ENCODE measurements around the gene MYADM.

Gene MYADM

DNA sequence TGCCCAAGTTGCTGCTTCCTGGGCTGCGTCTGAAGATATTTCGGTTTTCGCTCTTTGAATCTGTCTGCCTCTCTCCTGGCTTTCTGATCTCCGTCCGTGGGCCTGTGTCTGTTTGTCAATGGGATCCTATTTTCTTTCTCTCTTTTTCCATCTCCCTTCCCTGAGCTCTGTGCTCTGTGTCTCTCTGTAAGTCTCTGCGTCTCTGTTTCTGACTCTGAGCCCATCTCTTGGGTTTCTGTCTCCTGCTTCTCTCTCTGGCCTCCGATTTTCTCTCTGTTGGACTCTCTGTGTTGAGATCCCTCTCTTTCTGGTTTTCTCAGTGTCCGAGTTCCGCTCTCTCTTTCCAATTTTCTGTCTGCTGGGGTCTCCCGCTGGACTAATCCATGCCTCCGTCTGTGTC is 16.1 kb downstream of the MYADM start:
- H3K4me3 ChIP-seq (ENCODE audit: low read length) = peak overlapping the region; percentile 13
- H3K4me1 ChIP-seq (ENCODE audit: insufficient read depth, low read length) = peaks cover 53% of the 10 kb centered on the region
- H2AFZ ChIP-seq (ENCODE audit: low read depth, low read length) = no peak overlapping the region
- H3K27me3 ChIP-seq (ENCODE audit: insufficient read depth, low read length) = no peaks in the 10 kb centered on the region
- no peaks in the 10 kb centered on the region for H3K9me3 ChIP-seq (ENCODE audit: low read length)
- H3K36me3 ChIP-seq (ENCODE audit: insufficient read depth, low read length) = no peaks in the 10 kb centered on the region

DNA sequence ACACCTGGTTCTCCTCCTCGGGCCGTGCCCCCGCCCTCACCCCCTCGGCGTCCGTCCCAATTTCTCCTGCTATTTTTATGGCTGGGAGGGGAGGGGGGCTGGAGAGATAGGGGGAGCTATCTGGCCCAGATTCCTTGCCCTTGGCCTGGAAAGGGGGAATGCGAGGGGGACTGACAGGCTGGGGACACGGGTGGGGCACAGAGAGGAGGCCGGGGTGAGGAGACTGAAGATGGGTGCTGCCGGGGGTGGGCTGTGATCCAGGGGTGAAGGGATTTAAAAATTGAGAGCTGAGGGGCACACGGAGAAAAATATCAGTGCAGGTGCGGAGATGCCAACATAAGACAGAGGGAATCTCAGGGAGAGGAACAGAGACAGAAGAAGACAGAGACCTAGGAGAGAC is 16.6 kb downstream of the MYADM start:
- H3K4me3 ChIP-seq (ENCODE audit: low read length) = no peak overlapping the region
- H3K27me3 ChIP-seq (ENCODE audit: insufficient read depth, low read length) = no peaks in the 10 kb centered on the region

GRCh38 chr19:53885036-53885435 is 17.4 kb downstream of the MYADM start:
- H3K36me3 ChIP-seq (ENCODE audit: insufficient read depth, low read length) = no peaks in the 10 kb centered on the region
- no peak overlapping the region for H2AFZ ChIP-seq (ENCODE audit: low read depth, low read length)
- H3K4me3 ChIP-seq (ENCODE audit: low read length) = no peak overlapping the region
- H3K4me1 ChIP-seq (ENCODE audit: insufficient read depth, low read length) = peaks cover 44% of the 10 kb centered on the region
- H3K27me3 ChIP-seq (ENCODE audit: insufficient read depth, low read length) = no peaks in the 10 kb centered on the region
- H3K9me3 ChIP-seq (ENCODE audit: low read length) = no peaks in the 10 kb centered on the region

More for the DNA sequence above, 16.6 kb downstream of the MYADM start:
- Histone ChIP-seq H3K4me1 (ENCODE audit: insufficient read depth, low read length) (peaks cover 49% of the 10 kb centered on the region), H3K9me3 (ENCODE audit: low read length) (no peaks in the 10 kb centered on the region), H3K36me3 (ENCODE audit: insufficient read depth, low read length) (no peaks in the 10 kb centered on the region), H2AFZ (ENCODE audit: low read depth, low read length) (no peak overlapping the region)

- H2AFZ ChIP-seq (ENCODE audit: low read depth, low read length) = no peak overlapping the region
- no peaks in the 10 kb centered on the region for H3K36me3 ChIP-seq (ENCODE audit: insufficient read depth, low read length)
- no peak overlapping the region for H3K4me3 ChIP-seq (ENCODE audit: low read length)
- H3K27me3 ChIP-seq (ENCODE audit: insufficient read depth, low read length) = no peaks in the 10 kb centered on the region
- peaks cover 12% of the 10 kb centered on the region for H3K4me1 ChIP-seq (ENCODE audit: insufficient read depth, low read length)
- no peaks in the 10 kb centered on the region for H3K9me3 ChIP-seq (ENCODE audit: low read length)
Measured at GRCh38 chr19:53892301-53892980, 24.8 kb downstream of the MYADM start.

DNA sequence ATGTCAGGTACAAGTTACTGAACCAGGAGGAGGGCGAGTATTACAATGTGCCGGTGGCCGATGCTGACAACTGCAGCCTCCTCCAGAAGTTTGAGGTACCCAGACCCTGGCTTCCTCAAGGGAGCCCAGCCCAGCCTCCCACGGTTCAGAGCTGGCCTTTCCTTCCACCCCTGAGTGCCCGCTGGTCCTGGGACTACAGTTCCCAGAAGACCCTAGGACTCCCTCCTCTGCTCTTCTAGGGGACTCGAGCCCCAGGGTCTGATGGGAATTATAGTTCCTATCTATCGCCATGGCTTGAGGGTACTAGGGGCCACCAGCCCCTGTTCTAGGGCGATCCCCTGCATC is 25.3 kb downstream of the MYADM start:
- Histone ChIP-seq H3K27me3 (ENCODE audit: insufficient read depth, low read length) (no peaks in the 10 kb centered on the region), H2AFZ (ENCODE audit: low read depth, low read length) (no peak overlapping the region), H3K4me1 (ENCODE audit: insufficient read depth, low read length) (peaks cover 9% of the 10 kb centered on the region), H3K36me3 (ENCODE audit: insufficient read depth, low read length) (no peaks in the 10 kb centered on the region), H3K9me3 (ENCODE audit: low read length) (no peaks in the 10 kb centered on the region), H3K4me3 (ENCODE audit: low read length) (no peak overlapping the region)

DNA sequence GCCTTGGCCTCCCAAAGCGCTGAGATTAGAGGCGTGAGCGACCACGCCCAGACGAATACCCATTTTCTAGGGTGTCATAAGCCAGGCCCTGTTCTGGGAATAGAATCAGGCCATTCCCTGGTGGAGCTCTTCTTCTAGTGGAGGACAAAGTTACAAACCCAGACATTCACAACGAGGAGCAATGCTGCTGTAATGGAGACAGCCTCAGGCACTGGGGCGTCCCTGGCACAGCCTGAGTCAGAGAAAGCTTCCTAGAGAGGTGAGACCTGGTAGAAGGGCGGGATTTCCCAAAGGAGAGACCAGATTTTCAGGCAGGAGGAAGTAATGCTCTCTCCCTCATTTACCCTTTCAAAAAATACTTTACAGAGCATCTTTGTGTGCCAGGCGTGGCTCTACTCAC is 27.0 kb downstream of the MYADM start:
- H3K9me3 ChIP-seq (ENCODE audit: low read length) = no peaks in the 10 kb centered on the region
- no peaks in the 10 kb centered on the region for H3K27me3 ChIP-seq (ENCODE audit: insufficient read depth, low read length)
- H2AFZ ChIP-seq (ENCODE audit: low read depth, low read length) = no peak overlapping the region
- no peak overlapping the region for H3K4me3 ChIP-seq (ENCODE audit: low read length)
- no peaks in the 10 kb centered on the region for H3K4me1 ChIP-seq (ENCODE audit: insufficient read depth, low read length)
- H3K36me3 ChIP-seq (ENCODE audit: insufficient read depth, low read length) = no peaks in the 10 kb centered on the region

DNA sequence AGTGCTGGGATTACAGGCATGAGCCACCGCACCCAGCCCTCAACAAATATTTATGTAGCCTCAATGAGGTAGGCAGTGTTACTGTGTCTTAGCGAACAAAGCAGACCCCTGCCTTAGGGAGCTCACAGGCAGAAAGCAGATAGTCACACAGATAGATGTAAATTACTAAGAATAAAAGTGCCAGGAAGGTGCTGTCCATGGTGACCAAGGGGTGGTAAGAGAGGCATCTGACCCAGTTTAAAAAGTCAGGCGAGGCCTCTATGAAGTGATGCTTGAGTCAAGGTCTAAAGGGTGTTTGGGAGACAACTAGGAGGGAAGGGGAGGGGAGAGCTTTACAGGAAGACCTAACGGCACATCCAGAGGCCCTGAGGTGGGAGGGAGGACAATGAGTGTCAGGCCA is 29.0 kb downstream of the MYADM start:
- no peaks in the 10 kb centered on the region for H3K27me3 ChIP-seq (ENCODE audit: insufficient read depth, low read length)
- H3K36me3 ChIP-seq (ENCODE audit: insufficient read depth, low read length) = no peaks in the 10 kb centered on the region
- H3K9me3 ChIP-seq (ENCODE audit: low read length) = peaks cover 1% of the 10 kb centered on the region
- H2AFZ ChIP-seq (ENCODE audit: low read depth, low read length) = no peak overlapping the region
- no peaks in the 10 kb centered on the region for H3K4me1 ChIP-seq (ENCODE audit: insufficient read depth, low read length)
- H3K4me3 ChIP-seq (ENCODE audit: low read length) = no peak overlapping the region

DNA sequence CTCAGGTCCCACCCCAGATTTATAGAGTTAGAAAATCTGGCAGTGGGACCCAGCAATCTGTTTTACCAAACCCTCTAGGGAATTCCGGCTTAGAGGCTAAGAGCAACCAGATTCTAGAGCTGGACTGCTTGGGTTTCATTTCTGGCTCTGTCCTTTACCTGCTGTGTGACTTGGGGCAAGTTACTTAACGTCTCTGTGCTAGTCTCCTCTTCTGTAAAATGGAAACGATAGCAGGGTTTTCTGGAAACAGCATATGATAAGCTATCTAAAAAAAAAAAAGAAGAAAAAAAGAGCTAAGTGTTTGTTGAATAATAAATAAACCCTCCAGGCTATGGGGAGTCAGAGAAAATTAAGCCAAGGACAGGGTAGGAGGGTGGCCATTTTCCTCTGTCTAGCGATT is 29.8 kb downstream of the MYADM start:
- Histone ChIP-seq H3K27me3 (ENCODE audit: insufficient read depth, low read length) (no peaks in the 10 kb centered on the region), H3K36me3 (ENCODE audit: insufficient read depth, low read length) (no peaks in the 10 kb centered on the region), H2AFZ (ENCODE audit: low read depth, low read length) (no peak overlapping the region), H3K4me3 (ENCODE audit: low read length) (no peak overlapping the region), H3K4me1 (ENCODE audit: insufficient read depth, low read length) (no peaks in the 10 kb centered on the region), H3K9me3 (ENCODE audit: low read length) (peaks cover 1% of the 10 kb centered on the region)

GRCh38 chr19:53898166-53898565 is 30.5 kb downstream of the MYADM start:
- no peaks in the 10 kb centered on the region for H3K4me1 ChIP-seq (ENCODE audit: insufficient read depth, low read length)
- H3K36me3 ChIP-seq (ENCODE audit: insufficient read depth, low read length) = no peaks in the 10 kb centered on the region
- no peaks in the 10 kb centered on the region for H3K27me3 ChIP-seq (ENCODE audit: insufficient read depth, low read length)
- H2AFZ ChIP-seq (ENCODE audit: low read depth, low read length) = no peak overlapping the region
- H3K9me3 ChIP-seq (ENCODE audit: low read length) = peaks cover 1% of the 10 kb centered on the region
- H3K4me3 ChIP-seq (ENCODE audit: low read length) = no peak overlapping the region

- Histone ChIP-seq H3K4me3 (ENCODE audit: low read length) (no peak overlapping the region), H3K36me3 (ENCODE audit: insufficient read depth, low read length) (no peaks in the 10 kb centered on the region), H3K9me3 (ENCODE audit: low read length) (peaks cover 1% of the 10 kb centered on the region), H3K27me3 (ENCODE audit: insufficient read depth, low read length) (no peaks in the 10 kb centered on the region), H2AFZ (ENCODE audit: low read depth, low read length) (no peak overlapping the region), H3K4me1 (ENCODE audit: insufficient read depth, low read length) (no peaks in the 10 kb centered on the region)
Measured at GRCh38 chr19:53898636-53899341, 31.1 kb downstream of the MYADM start.

- peaks cover 1% of the 10 kb centered on the region for H3K9me3 ChIP-seq (ENCODE audit: low read length)
- H3K4me1 ChIP-seq (ENCODE audit: insufficient read depth, low read length) = no peaks in the 10 kb centered on the region
- H3K36me3 ChIP-seq (ENCODE audit: insufficient read depth, low read length) = no peaks in the 10 kb centered on the region
- no peak overlapping the region for H3K4me3 ChIP-seq (ENCODE audit: low read length)
- no peak overlapping the region for H2AFZ ChIP-seq (ENCODE audit: low read depth, low read length)
- H3K27me3 ChIP-seq (ENCODE audit: insufficient read depth, low read length) = peaks cover 6% of the 10 kb centered on the region
Measured at GRCh38 chr19:53900191-53900860, 32.6 kb downstream of the MYADM start.

DNA sequence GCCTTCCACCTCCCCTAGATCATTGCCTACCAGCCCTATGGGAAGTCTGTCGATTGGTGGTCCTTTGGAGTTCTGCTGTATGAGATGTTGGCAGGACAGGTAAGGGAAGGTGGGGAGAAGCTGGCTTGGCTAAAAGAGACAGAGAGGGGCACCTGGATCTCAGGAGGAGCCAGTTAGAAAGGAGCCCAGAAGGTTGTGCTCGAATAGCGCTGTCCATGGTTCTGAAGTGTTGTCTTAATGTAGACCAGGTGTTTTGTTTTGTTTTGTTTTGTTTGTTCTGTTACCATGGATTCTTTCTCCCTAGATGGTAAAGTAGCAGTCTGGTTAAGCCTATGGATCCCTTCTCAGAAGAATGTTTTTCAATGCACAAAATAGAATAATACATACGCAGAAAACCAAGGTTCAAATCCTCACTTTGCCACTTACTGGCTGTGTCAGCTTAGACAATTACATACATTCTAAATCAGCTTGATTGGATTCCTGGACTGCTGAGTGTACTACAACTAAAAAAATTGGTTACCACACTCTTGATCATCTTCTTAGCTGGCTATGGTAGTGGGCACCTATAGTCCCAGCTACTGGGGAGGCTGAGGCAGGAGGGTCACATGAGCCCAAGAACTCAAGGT is 35.5 kb downstream of the MYADM start:
- Histone ChIP-seq H3K4me1 (ENCODE audit: insufficient read depth, low read length) (peaks cover 15% of the 10 kb centered on the region), H3K4me3 (ENCODE audit: low read length) (no peak overlapping the region), H2AFZ (ENCODE audit: low read depth, low read length) (no peak overlapping the region), H3K27me3 (ENCODE audit: insufficient read depth, low read length) (peaks cover 6% of the 10 kb centered on the region), H3K36me3 (ENCODE audit: insufficient read depth, low read length) (no peaks in the 10 kb centered on the region), H3K9me3 (ENCODE audit: low read length) (peaks cover 1% of the 10 kb centered on the region)

GRCh38 chr19:53904909-53905308 is 37.2 kb downstream of the MYADM start:
- peaks cover 16% of the 10 kb centered on the region for H3K4me1 ChIP-seq (ENCODE audit: insufficient read depth, low read length)
- peaks cover 1% of the 10 kb centered on the region for H3K9me3 ChIP-seq (ENCODE audit: low read length)
- no peak overlapping the region for H2AFZ ChIP-seq (ENCODE audit: low read depth, low read length)
- H3K27me3 ChIP-seq (ENCODE audit: insufficient read depth, low read length) = peaks cover 6% of the 10 kb centered on the region
- H3K36me3 ChIP-seq (ENCODE audit: insufficient read depth, low read length) = no peaks in the 10 kb centered on the region
- no peak overlapping the region for H3K4me3 ChIP-seq (ENCODE audit: low read length)
